ENCODE measurements around the gene DYNC1H1. TPM values are rescaled to one million over a fixed set of nuclear protein-coding genes. Genes with fewer than 3 reads are reported as not detected.

Gene DYNC1H1
- total RNA-seq, 2 donors from 2014 or later = 345 to 359 TPM

GRCh38 chr14:102055181-102055901 is 91.0 kb downstream of the DYNC1H1 start:
- H3K27ac ChIP-seq = no peak overlapping the region
- H3K9me3 ChIP-seq = no peaks in the 10 kb centered on the region
- intact Hi-C loops (cut with DNase I) = no loop called here
- no peak for DNase-seq
- no peaks in the 10 kb centered on the region for H3K27me3 ChIP-seq
- H3K4me1 ChIP-seq = no peaks in the 10 kb centered on the region
- TF ChIP-seq CTCF (IDR thresholded peaks at IDR 0.05) = no peak
- no peak overlapping the region for H3K4me3 ChIP-seq
- H3K36me3 ChIP-seq = peaks cover 7% of the 10 kb centered on the region
- H3K9ac ChIP-seq (ENCODE audit: low read depth in 2 of 2, low read length in 2 of 2) = no peak overlapping the region

GRCh38 chr14:102056694-102057442 is 92.5 kb downstream of the DYNC1H1 start:
- TF ChIP-seq CTCF (IDR thresholded peaks at IDR 0.05) = no peak
- Histone ChIP-seq H3K36me3 (peaks cover 7% of the 10 kb centered on the region), H3K4me1 (no peaks in the 10 kb centered on the region), H3K9ac (ENCODE audit: low read depth in 2 of 2, low read length in 2 of 2) (no peak overlapping the region), H3K9me3 (no peaks in the 10 kb centered on the region), H3K4me3 (no peak overlapping the region), H3K27me3 (no peaks in the 10 kb centered on the region), H3K27ac (no peak overlapping the region)
- DNase-seq = no peak
- intact Hi-C loops (cut with DNase I) = no loop called here

- Histone ChIP-seq H3K27ac (no peak overlapping the region), H3K9ac (ENCODE audit: low read depth in 2 of 2, low read length in 2 of 2) (no peak overlapping the region), H3K36me3 (peaks cover under 1% of the 10 kb centered on the region), H3K4me1 (no peaks in the 10 kb centered on the region), H3K9me3 (no peaks in the 10 kb centered on the region), H3K4me3 (no peak overlapping the region), H3K27me3 (no peaks in the 10 kb centered on the region)
- intact Hi-C loops (cut with DNase I) = no loop called here
- TF ChIP-seq CTCF (IDR thresholded peaks at IDR 0.05) = no peak
- no peak for DNase-seq
Measured at GRCh38 chr14:102057480-102058114, 93.2 kb downstream of the DYNC1H1 start.

- Histone ChIP-seq H3K9ac (ENCODE audit: low read depth in 2 of 2, low read length in 2 of 2) (no peak overlapping the region), H3K27me3 (no peaks in the 10 kb centered on the region), H3K9me3 (no peaks in the 10 kb centered on the region), H3K27ac (no peak overlapping the region), H3K36me3 (no peaks in the 10 kb centered on the region), H3K4me1 (no peaks in the 10 kb centered on the region), H3K4me3 (no peak overlapping the region)
- TF ChIP-seq CTCF (IDR thresholded peaks at IDR 0.05) = no peak
- intact Hi-C loops (cut with DNase I) = no loop called here
- no peak for DNase-seq
Measured at GRCh38 chr14:102058146-102058545, 93.8 kb downstream of the DYNC1H1 start.

GRCh38 chr14:102058961-102059360 is 94.6 kb downstream of the DYNC1H1 start:
- Histone ChIP-seq H3K4me3 (no peak overlapping the region), H3K9ac (ENCODE audit: low read depth in 2 of 2, low read length in 2 of 2) (no peak overlapping the region), H3K9me3 (no peaks in the 10 kb centered on the region), H3K27ac (no peak overlapping the region), H3K36me3 (no peaks in the 10 kb centered on the region), H3K27me3 (no peaks in the 10 kb centered on the region), H3K4me1 (no peaks in the 10 kb centered on the region)
- DNase-seq = no peak
- intact Hi-C loops (cut with DNase I) = no loop called here
- TF ChIP-seq CTCF (IDR thresholded peaks at IDR 0.05) = no peak
